Measurements from ENCODE around the gene DNAJA3.

DNAJA3 gene

GRCh38 chr16:4404247-4404966 lies 21.3 kb upstream of the DNAJA3 start:
- TF ChIP-seq CTCF (IDR thresholded peaks at IDR 0.05; ENCODE audit: insufficient read depth, missing control alignments), result peak; percentile 56
- DNase-seq (ENCODE audit: insufficient read length, low spot score), result no peak
- FAIRE-seq, result no peak

- TF ChIP-seq CTCF (IDR thresholded peaks at IDR 0.05; ENCODE audit: insufficient read depth, missing control alignments), result no peak
- DNase-seq (ENCODE audit: insufficient read length, low spot score), result no peak
- no peak for FAIRE-seq
These were observed 20.5 kb upstream of the DNAJA3 start for GRCh38 chr16:4404967-4405696.

GRCh38 chr16:4407543-4408322 lies 17.9 kb upstream of the DNAJA3 start:
- TF ChIP-seq CTCF (IDR thresholded peaks at IDR 0.05; ENCODE audit: insufficient read depth, missing control alignments), result no peak
- DNase-seq (ENCODE audit: insufficient read length, low spot score) (no peak), FAIRE-seq (no peak)

GRCh38 chr16:4408323-4408690 lies 17.4 kb upstream of the DNAJA3 start:
- FAIRE-seq, result no peak
- no peak for DNase-seq (ENCODE audit: insufficient read length, low spot score)

GRCh38 chr16:4409081-4409932 lies 16.4 kb upstream of the DNAJA3 start:
- no peak for FAIRE-seq
- no peak for TF ChIP-seq CTCF (IDR thresholded peaks at IDR 0.05; ENCODE audit: insufficient read depth, missing control alignments)
- DNase-seq (ENCODE audit: insufficient read length, low spot score), result no peak

More at GRCh38 chr16:4408323-4408690, 17.4 kb upstream of the DNAJA3 start:
- TF ChIP-seq CTCF (IDR thresholded peaks at IDR 0.05; ENCODE audit: insufficient read depth, missing control alignments), result no peak

GRCh38 chr16:4410335-4411075 lies 15.2 kb upstream of the DNAJA3 start:
- FAIRE-seq, result no peak

More at GRCh38 chr16:4410335-4411075, 15.2 kb upstream of the DNAJA3 start:
- DNase-seq (ENCODE audit: insufficient read length, low spot score), result no peak
- no peak for TF ChIP-seq CTCF (IDR thresholded peaks at IDR 0.05; ENCODE audit: insufficient read depth, missing control alignments)

All from D721Med (cell line).